GOT3 (cell line): ENCODE results near the gene SORCS2.

ENCODE experiments used
- DNase-seq: peaks from one replicate; lab custom pipeline; 2025; ENCODE audit warnings: mixed read lengths; lab: John Stamatoyannopoulos, UW

The SORCS2 gene

GRCh38 chr4:7763106-7763505 lies 570.8 kb downstream of the SORCS2 start:
- no peak for DNase-seq

DNA sequence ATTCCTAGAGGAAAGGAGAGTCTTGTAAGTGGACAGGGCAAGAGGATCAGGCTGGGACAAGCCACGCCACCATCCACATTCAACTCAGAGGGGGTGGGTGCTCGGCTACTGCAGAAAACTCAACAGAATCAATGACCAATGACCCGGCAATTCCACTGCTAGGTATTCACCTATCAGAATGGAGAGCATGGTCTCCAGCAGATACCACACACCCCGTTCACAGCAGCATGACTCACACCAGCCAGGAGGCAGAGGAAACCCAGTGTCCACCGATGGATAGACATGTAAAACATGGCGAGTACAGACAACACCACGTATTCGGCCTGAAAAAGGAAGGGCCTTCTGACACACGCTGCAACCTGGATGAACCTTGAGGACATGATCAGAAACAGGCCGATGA lies 571.5 kb downstream of the SORCS2 start:
- no peak for DNase-seq

DNA sequence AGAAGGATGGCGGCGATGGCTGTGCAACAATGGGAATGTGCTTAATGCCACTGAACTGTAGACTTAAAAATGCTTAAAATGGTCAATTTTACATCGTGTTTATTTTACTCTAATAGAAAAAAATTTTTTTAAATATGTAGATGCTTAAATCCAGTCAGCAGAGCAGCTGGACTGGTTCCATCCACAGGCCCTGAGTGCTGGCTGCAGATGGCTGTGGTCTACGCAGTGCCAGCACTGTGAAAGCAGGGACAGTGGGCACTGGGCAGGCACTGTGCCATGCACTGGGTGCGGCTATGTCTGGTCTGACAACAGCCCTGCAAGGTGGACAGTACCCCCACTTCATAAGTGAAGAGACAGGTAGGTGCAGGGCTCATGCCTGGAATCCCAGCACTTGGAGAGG lies 572.1 kb downstream of the SORCS2 start:
- DNase-seq = no peak

DNA sequence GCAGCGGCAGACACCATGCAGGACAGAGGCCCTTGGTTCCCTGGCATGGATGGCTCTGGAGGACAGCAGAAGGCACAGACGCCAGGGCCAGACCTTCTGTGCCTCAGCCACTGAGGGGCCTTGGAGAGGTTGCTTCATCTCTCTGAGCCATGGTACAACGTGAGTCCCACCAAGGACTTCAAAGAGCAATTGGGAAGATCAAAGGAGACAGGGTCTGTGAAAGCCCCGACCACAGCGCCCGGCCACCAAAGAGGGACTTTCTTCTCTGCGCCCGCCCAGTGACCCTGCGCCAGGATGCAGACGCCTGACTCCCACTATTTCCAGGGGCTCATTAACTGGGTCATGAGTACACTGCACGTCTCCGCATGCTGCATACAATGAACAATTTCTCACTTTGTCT lies 573.3 kb downstream of the SORCS2 start:
- no peak for DNase-seq

DNA sequence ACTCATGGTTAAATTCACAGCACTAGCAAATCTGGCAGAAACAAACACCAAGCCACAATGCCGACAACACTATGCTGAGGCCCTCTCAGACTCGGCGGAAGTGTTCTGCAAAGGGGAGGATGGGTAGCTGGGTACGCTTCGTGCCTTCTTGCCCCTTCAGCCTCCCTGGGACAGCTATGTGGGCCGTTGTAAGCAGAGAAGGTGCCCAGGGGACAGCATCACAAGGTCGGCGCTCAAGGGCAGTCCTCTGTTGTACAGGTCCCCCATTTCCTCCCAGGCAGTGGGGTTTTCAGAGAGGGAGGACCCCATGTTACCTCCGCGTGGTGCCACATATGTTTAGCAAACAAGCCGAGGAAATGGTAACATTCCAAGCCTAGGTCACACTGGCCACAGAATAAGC lies 573.7 kb downstream of the SORCS2 start:
- no peak for DNase-seq

DNA sequence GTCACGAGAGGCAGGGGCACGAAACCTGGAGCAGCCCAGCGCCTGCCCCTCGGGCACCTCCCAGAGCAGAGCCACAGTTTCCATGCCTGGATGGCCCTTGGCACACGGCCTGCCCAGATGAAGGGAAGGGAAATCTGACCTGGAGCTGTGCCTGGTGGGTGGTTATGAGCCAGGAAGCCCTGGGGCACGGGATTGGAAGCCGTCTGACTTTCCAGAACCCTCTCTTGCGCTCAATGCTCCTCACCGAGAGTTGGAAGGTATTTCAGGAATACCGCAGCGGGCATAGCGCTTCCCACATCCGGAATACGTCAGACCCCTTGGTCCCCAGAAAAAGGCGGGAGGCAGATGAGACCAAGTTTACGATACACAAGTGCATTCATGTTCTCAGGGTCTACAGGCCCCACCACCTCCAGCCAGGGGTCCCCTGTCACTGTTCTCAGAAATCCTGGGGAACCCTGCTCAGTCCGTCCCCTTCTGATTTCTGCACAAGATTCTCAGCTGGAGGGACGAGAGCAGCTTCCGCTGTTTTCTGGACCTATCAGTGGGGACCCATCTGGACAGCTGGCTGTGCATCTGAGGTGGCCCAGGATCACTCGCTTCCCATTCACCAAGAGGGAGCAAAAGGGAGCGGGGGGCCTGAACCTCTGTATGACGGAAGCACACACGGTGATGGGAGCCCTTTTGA lies 574.5 kb downstream of the SORCS2 start:
- DNase-seq = no peak

DNA sequence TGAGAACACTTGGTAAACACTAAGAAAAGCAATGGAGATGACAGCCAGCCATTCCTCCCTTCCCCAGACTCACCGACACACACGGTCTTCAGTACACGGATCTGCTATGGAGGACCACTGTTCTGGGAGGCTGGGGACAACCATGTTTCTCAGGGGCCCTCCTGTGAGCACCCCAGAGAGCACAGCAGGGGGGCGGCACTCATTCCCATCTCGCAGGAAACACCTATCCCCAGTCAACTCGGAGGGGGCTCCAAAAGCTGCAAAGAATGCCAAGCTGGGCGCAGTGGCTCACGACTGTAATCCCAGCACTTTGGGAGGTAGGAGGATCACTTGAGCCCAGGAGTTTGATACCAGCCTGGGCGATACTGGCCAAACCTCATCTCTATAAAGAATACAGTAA lies 575.2 kb downstream of the SORCS2 start:
- DNase-seq = no peak

DNA sequence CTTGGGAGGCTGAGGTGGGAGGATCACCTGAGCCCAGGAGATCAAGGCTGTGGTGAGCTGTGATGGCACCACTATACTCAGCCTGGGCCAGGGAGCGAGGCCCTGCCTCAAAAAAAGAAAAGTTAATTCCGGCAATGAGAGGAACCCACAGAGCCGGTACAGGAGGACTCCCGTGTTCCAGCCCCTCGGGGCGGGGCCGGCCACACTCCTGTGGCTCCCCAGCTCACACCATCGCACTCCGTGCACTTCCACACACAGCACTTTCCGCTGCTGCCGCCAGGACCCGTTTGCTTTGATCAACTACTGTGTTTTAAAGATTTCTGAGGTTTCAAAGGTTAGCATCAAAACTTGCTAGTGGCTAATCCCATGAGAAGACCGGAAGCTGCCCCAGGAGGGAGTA lies 575.6 kb downstream of the SORCS2 start:
- no peak for DNase-seq

GRCh38 chr4:7768736-7769135 lies 576.4 kb downstream of the SORCS2 start:
- DNase-seq = no peak

DNA sequence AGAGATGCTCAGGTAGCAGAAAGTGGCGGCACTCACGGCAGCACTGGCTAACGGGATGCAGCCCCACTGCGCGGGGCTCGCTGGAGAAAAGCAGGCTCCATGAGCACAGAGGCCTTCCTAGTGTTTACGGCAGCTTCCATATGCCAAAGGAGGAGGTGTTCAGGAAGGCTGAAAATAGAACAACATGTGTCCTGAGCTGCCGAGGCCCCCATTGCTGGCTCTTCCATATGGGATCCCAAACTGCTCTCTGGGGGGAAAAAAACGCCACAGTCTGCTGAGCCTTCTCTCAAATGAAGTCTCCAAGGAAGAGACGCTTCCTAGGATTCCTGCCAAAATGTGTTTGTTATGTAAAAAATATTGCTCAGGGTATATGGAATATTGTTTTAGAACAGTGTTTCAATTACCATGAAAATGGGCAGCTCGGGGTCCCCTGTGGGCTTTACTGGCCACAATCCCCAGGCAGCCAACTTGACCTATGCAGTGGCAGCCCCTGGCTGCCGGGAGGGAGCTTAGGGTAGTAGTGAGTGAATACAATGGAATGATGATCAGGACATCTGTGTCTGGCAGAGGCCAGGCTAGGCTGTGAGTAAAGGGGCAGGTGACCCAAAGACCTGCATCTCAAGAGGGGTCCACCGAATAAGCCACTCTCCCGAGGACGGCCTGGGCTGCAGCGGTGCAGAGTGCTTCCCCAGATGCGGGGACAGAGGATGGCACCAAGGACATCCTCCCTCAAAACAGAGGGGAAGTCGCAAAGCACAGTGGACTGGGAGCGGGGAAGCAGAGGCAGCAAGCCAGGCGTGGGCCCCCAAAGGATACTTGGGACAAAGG lies 577.3 kb downstream of the SORCS2 start:
- DNase-seq = no peak

DNA sequence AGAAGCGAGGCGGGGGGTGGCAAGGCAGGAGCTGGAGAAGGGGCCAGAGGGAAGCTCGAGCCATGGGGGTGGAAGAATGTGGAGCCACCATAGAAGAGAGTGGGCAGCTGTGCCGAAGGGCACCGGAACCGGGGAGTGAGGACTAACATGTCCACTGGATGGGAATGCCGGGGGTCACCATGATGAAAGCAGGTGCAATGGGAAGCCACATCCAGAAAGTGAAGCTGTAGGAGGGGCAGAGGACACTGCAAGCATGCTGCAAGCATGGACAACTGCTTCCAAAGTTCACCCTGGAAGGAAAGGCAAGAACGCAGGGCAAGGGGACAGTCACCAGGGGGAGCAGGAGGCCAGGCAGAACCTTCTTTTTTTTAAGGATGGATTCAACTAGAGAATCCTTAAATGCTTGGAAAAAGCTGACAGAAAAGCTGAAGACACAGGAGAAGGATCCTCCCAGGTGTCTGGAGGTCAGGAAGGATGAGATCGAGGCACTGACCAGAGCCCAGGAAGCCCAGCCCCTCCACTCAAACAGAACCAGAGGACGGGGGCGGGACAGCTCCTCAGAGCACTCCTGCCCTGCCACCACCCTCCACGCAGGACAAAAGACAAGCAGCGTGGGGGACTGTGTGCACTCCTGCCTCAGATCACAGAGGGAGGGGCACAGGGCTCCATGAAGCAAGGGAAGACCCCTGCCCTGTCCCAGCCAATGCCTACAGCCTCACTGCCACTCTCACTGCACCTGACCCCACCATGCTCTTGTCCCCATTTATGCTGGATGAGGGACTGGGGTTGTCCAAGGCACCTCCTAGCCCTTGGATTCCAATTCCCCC lies 578.1 kb downstream of the SORCS2 start:
- no peak for DNase-seq

DNA sequence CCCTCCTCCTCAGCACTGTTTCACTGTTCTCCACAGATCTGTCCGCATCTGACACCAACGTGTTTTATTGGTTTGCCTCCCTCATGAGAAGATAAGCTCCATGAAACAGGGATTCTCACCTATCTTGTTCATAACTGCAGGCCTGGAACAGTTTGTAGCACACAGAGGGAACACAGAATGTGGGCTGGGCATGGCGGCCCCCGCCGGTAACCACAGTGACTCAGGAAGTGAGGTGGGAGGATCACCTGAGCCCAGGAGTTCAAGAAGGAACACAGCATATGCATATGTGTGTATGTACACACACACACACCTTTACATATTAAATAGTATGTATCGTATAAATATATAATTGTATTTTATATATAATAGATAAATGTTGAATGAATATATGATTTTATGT lies 578.7 kb downstream of the SORCS2 start:
- DNase-seq = no peak

DNA sequence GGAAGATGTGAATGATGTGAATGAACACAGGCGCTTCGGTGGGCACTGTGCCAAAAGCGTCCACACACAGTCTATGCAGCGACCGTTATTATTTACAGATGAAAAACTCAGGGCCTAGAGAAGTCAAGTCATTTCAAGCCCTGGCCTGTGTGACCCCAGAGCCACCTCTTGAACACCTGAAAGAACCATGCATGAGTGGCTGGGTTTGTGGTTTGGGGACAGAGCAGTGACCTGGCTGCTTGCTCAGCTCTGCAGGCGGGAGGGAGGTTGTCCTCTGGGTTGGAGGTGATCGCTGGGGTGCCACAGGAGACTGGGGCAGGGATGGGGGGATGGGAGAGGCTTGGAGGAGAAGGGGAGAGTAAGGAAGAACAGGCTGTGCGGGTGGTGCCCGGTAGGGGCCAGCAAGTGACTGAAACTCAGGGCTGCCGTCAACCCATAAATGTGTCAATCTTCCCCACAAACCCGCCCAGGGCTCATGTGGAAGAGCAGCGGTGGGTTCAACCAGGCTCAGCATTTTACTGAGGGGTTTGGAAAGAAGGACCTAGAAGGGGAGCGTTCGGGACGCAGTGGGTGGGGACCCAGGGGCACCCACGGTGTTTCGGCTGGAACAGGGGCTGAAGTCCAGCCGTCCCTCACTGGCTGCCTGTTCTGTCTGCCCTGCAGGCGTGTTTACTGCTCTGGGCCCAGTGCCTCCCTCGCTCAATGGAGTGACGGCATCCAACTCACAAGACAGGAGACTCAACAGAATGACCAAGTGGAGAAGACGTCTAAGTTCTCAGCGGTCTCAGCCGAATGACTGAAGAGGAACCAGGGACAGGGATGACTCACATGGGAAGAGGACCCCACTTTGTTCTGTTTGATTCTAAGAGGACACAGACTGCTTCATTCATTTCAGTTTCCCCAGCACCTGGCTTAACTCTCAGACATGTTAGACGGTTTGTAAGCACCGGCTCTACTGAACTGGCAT lies 579.5 kb downstream of the SORCS2 start:
- DNase-seq = no peak

GRCh38 chr4:7772711-7773385 lies 580.5 kb downstream of the SORCS2 start:
- DNase-seq = no peak

DNA sequence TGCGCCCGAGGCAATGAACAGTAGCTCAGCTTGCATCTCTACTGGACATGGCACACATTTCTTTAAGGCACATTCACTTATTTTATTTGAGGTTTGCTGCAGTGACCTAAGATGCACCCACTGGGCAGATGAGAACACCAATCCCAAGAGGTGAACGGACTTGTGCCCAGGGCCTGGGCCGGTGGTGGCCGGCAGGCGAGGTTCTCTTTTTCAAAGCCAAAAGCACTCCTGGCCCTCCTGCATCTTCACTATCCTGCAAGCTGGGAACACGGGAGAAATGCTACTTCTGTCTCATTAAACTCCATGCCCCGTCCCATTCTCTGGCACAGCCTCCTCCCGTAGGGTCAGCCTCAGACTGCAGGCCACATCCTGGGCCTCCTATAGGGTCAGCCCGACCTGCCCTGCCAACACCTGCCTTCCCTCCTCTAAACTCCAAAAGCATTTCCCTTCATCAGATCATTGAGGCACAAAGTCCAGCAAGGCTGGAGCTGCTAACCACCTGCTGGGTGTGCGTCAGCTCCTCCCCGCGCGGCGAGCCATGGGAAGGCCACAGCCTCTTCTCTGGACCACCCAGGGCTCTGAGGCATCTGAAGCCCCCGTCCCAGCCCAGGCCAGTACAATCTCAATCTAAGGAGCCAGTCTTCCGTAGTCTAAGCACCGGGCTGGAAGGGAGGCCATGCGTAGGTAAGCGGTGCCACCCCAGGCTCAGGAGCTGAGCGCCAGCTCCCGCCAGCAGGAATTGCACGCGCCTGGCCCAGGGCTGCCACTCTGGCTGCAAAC lies 581.3 kb downstream of the SORCS2 start:
- no peak for DNase-seq

GRCh38 chr4:7774301-7775294 lies 582.3 kb downstream of the SORCS2 start:
- DNase-seq = no peak

- DNase-seq = no peak
Measured at GRCh38 chr4:7775396-7775795, 583.1 kb downstream of the SORCS2 start.

DNA sequence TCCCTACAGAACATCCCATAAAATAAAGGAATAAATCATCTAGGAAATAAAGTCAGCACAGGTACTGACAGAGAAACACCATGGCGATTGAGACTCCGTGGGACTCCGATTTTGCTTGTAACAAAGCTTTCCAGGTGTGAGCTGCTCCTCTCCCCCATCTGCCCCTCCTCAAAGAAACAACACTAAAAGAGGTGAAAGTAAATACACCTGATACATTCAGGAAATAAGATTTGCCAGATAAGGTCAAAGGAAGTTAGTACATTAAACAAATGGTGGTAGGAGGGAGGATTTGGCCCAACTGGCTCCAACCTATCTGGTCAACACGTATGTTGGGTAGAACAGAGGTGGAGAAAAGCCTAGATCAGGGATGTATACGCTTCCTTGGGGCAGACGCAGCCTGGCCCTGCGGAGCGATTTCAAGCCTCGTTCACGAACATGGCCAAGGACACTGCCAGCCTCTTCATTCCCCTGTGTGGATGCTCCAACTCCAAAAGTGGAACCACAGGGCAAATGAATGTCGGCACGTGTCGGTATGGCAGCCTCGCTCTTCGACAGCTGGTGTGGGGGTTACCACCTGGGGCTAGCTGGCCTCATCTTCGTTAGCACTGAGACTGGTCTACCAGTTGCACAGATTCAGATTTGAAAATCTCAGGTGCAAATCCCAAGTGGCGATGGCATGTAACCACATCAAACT lies 584.8 kb downstream of the SORCS2 start:
- no peak for DNase-seq
